H9 (cell line): Measurements from ENCODE around the gene VAV3. TPM values are rescaled to one million over a fixed set of nuclear protein-coding genes. Genes with fewer than 3 reads are reported as not detected.

Experiments used
- DNase-seq: peaks from one replicate; pipeline ENCODE4 v3.0.0-alpha.2; 2017
- H2AFZ ChIP-seq: one replicate; pipeline ENCODE4 v1.6.1; 2013; ENCODE audit warnings: mild to moderate bottlenecking, low read length, control low read depth, moderate library complexity
- H2AK5ac ChIP-seq: 2 replicates; pipeline ENCODE4 v1.6.1; 2013; ENCODE audit warnings: low read length, control low read depth, mixed read lengths; ENCODE audit not compliant: insufficient read length
- H2BK120ac ChIP-seq: one replicate; pipeline ENCODE4 v1.6.1; 2013; ENCODE audit warnings: low read depth, mild to moderate bottlenecking, low read length, control low read depth, inconsistent platforms; ENCODE audit not compliant: poor library complexity, severe bottlenecking
- H2BK12ac ChIP-seq: 2 replicates; pipeline ENCODE4 v1.6.1; 2013; ENCODE audit warnings: low read length, control low read depth, mixed read lengths, low read depth; ENCODE audit not compliant: insufficient read length
- H2BK15ac ChIP-seq: 2 replicates; pipeline ENCODE4 v1.6.1; 2013; ENCODE audit warnings: low read depth, low read length, control low read depth
- H2BK20ac ChIP-seq: one replicate; pipeline ENCODE4 v1.6.1; 2013; ENCODE audit warnings: low read depth, mild to moderate bottlenecking, low read length, control low read depth, inconsistent platforms; ENCODE audit not compliant: poor library complexity, severe bottlenecking
- H2BK5ac ChIP-seq: 2 replicates; pipeline ENCODE4 v1.6.1; 2013; ENCODE audit warnings: low read length, control low read depth, mixed read lengths; ENCODE audit not compliant: insufficient read length
- H3K14ac ChIP-seq: 2 replicates; pipeline ENCODE4 v1.6.1; 2013; ENCODE audit warnings: low read length, control low read depth; ENCODE audit not compliant: insufficient read depth
- H3K18ac ChIP-seq: 2 replicates; pipeline ENCODE4 v1.6.1; 2013; ENCODE audit warnings: low read depth, mild to moderate bottlenecking, mixed read lengths, low read length, control low read depth; ENCODE audit not compliant: insufficient read length
- H3K23ac ChIP-seq: 2 replicates; pipeline ENCODE4 v1.6.1; 2013; ENCODE audit warnings: low read length, control low read depth, mixed read lengths, low read depth; ENCODE audit not compliant: insufficient read length
- H3K23me2 ChIP-seq: 2 replicates; pipeline ENCODE4 v1.6.1; 2013; ENCODE audit warnings: low read depth, mild to moderate bottlenecking, mixed read lengths, low read length, control low read depth; ENCODE audit not compliant: insufficient read length, poor library complexity, severe bottlenecking
- H3K27ac ChIP-seq: 2 replicates; pipeline ENCODE4 v1.5.1; 2013; ENCODE audit warnings: low read length, control low read depth, mixed read lengths, low read depth; ENCODE audit not compliant: insufficient read length
- H3K27me3 ChIP-seq: 2 replicates; pipeline ENCODE4 v1.6.1; 2013; ENCODE audit warnings: low read length, control low read depth, inconsistent platforms; ENCODE audit not compliant: insufficient read depth
- H3K4ac ChIP-seq: 2 replicates; pipeline ENCODE4 v1.6.1; 2013; ENCODE audit warnings: low read depth, mild to moderate bottlenecking, control low read depth, inconsistent platforms, low read length, moderate library complexity
- H3K4me1 ChIP-seq: 2 replicates; pipeline ENCODE4 v1.6.1; 2013; ENCODE audit warnings: low read length, control low read depth, inconsistent platforms; ENCODE audit not compliant: insufficient read depth
- H3K4me2 ChIP-seq: 2 replicates; pipeline ENCODE4 v1.6.1; 2013; ENCODE audit warnings: low read length, control low read depth, mixed read lengths; ENCODE audit not compliant: insufficient read length, insufficient read depth
- H3K56ac ChIP-seq: 2 replicates; pipeline ENCODE4 v1.6.1; 2013; ENCODE audit warnings: low read depth, mild to moderate bottlenecking, mixed read lengths, low read length, control low read depth; ENCODE audit not compliant: insufficient read length
- H3K79me1 ChIP-seq: 2 replicates; pipeline ENCODE4 v1.6.1; 2013; ENCODE audit warnings: low read depth, mild to moderate bottlenecking, moderate library complexity, low read length, control low read depth, inconsistent platforms; ENCODE audit not compliant: insufficient read depth, poor library complexity, severe bottlenecking
- H3K79me2 ChIP-seq: 2 replicates; pipeline ENCODE4 v1.6.1; 2013; ENCODE audit warnings: low read length, control low read depth, inconsistent platforms; ENCODE audit not compliant: insufficient read depth
- H3K9ac ChIP-seq: 2 replicates; pipeline ENCODE4 v1.6.1; 2013; ENCODE audit warnings: low read length, control low read depth, mixed read lengths; ENCODE audit not compliant: insufficient read length; ENCODE audit errors: extremely low read depth
- H3K9me3 ChIP-seq: one replicate; pipeline ENCODE4 v1.6.1; 2013; ENCODE audit warnings: low read depth, low read length, inconsistent platforms; ENCODE audit not compliant: control insufficient read depth
- H3T11ph ChIP-seq: one replicate; pipeline ENCODE4 v1.6.1; 2013; ENCODE audit warnings: mild to moderate bottlenecking, low read length, control low read depth, inconsistent platforms
- H4K20me1 ChIP-seq: one replicate; pipeline ENCODE4 v1.6.1; 2013; ENCODE audit not compliant: control insufficient read depth, insufficient read length, insufficient read depth
- H4K5ac ChIP-seq: 2 replicates; pipeline ENCODE4 v1.6.1; 2013; ENCODE audit warnings: low read depth, mild to moderate bottlenecking, mixed read lengths, low read length, control low read depth; ENCODE audit not compliant: insufficient read length
- H4K8ac ChIP-seq: replicated peaks from 2 replicates; pipeline ENCODE4 v1.6.1; 2013; ENCODE audit warnings: low read length, control low read depth, mixed read lengths, low read depth; ENCODE audit not compliant: insufficient read length
- H4K91ac ChIP-seq: 2 replicates; pipeline ENCODE4 v1.6.1; 2013; ENCODE audit warnings: low read depth, mild to moderate bottlenecking, moderate library complexity, mixed read lengths, low read length, control low read depth; ENCODE audit not compliant: insufficient read length
- H3K27ac Mint-ChIP-seq, 3 experiments: 2 replicates in 2 of 3; 3 replicates in 1 of 3; pipeline ENCODE4 v1.8.0; 2020 to 2021; ENCODE audit warnings: mixed read lengths in 3 of 3, mild to moderate bottlenecking in 1 of 3, moderate library complexity in 1 of 3
- H3K27me3 Mint-ChIP-seq: 2 replicates; pipeline ENCODE4 v1.8.0; 2021; ENCODE audit warnings: low read depth, mild to moderate bottlenecking, moderate library complexity, mixed read lengths
- H3K36me3 Mint-ChIP-seq, 3 experiments: 2 replicates in 2 of 3; 3 replicates in 1 of 3; pipeline ENCODE4 v1.8.0; 2020 to 2021; ENCODE audit warnings: low read depth in 3 of 3, mixed read lengths in 3 of 3; ENCODE audit not compliant: insufficient read depth in 1 of 3
- H3K4me1 Mint-ChIP-seq, 2 experiments: 2 replicates each; pipeline ENCODE4 v1.8.0; 2020; ENCODE audit warnings: mixed read lengths in 2 of 2
- H3K4me3 Mint-ChIP-seq, 2 experiments: 2 replicates in 1 of 2; 3 replicates in 1 of 2; pipeline ENCODE4 v1.8.0; 2020 to 2021; ENCODE audit warnings: mild to moderate bottlenecking in 2 of 2, mixed read lengths in 2 of 2, moderate library complexity in 1 of 2
- H3K9me3 Mint-ChIP-seq, 2 experiments: 2 replicates in 1 of 2; 3 replicates in 1 of 2; pipeline ENCODE4 v1.8.0; 2020; ENCODE audit warnings: mild to moderate bottlenecking in 2 of 2, mixed read lengths in 2 of 2, moderate library complexity in 1 of 2
- WGBS: extraction: QIAGEN DNeasy Blood & Tissue Kit; methylation state at CpG from one replicate; pipeline ENCODE4 v1.1.7; 2013; ENCODE audit warnings: missing lambda C conversion rate, low lambda C conversion rate, mixed read lengths; ENCODE audit not compliant: insufficient read length; ENCODE audit errors: extremely low coverage; 5-methylcytosine and 5-hydroxymethylcytosine counted together
- total RNA-seq: library from RNA; stranded (reverse); gene quantifications from 2 replicates; pipeline ENCODE4 v1.2.1, GENCODE V29; 2021
- TF ChIP-seq, protein P1 (sequence below): fragments of 200-600 bp; sonication (generic); conservative IDR thresholded peaks from 3 replicates; pipeline ENCODE4 v1.8.0; 2021; ENCODE audit warnings: antibody characterized with exemption, mild to moderate bottlenecking

Gene VAV3
- total RNA-seq, 1 experiment from 2014 or later, result 5.1 TPM

DNA sequence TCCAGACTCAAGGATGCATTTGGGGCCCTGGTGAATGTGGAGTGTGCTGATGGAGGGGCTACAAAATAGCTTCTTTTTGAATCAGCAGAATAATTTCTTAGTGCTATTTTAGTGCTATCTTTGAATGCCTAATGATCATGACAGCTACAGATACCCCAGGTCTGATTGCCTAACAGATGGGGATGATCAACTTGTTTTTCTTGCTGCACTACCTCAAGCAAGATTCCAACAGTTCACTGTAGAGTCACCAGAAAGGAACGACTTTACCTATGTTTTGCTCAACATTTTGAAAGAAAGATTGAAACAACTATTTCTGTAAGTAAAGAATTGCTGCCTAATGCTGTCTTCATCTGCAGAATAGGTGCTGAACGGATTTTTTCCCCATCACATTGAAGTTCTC is 42.6 kb upstream of the VAV3 start:
- H3T11ph ChIP-seq, result no peak overlapping the region
- no peaks in the 10 kb centered on the region for H3K79me2 ChIP-seq
- Mint-ChIP-seq H3K4me1 (no peaks in the 10 kb centered on the region; a peak in 1 of 4 replicates), H3K4me3 (no peak overlapping the region), H3K9me3 (peaks cover 0 to 2% of the 10 kb centered on the region in 2 experiments; a peak in 1 of 5 replicates), H3K27me3 (no peaks in the 10 kb centered on the region), H3K36me3 (no peaks in the 10 kb centered on the region), H3K27ac (no peak overlapping the region)
- no peak overlapping the region for H2BK120ac ChIP-seq
- no peak for DNase-seq
- H3K23ac ChIP-seq, result no peak overlapping the region
- H3K27me3 ChIP-seq, result no peaks in the 10 kb centered on the region
- TF ChIP-seq, protein P1, sequence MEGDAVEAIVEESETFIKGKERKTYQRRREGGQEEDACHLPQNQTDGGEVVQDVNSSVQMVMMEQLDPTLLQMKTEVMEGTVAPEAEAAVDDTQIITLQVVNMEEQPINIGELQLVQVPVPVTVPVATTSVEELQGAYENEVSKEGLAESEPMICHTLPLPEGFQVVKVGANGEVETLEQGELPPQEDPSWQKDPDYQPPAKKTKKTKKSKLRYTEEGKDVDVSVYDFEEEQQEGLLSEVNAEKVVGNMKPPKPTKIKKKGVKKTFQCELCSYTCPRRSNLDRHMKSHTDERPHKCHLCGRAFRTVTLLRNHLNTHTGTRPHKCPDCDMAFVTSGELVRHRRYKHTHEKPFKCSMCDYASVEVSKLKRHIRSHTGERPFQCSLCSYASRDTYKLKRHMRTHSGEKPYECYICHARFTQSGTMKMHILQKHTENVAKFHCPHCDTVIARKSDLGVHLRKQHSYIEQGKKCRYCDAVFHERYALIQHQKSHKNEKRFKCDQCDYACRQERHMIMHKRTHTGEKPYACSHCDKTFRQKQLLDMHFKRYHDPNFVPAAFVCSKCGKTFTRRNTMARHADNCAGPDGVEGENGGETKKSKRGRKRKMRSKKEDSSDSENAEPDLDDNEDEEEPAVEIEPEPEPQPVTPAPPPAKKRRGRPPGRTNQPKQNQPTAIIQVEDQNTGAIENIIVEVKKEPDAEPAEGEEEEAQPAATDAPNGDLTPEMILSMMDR, result no peak
- H4K20me1 ChIP-seq, result no peaks in the 10 kb centered on the region
- H4K5ac ChIP-seq, result no peak overlapping the region
- no peak overlapping the region for H4K8ac ChIP-seq
- H3K9me3 ChIP-seq, result no peaks in the 10 kb centered on the region
- no peak overlapping the region for H2BK15ac ChIP-seq
- H3K4me2 ChIP-seq, result no peak overlapping the region
- H2AK5ac ChIP-seq, result no peak overlapping the region
- H2BK5ac ChIP-seq, result no peak overlapping the region
- H3K4ac ChIP-seq, result no peak overlapping the region
- no peak overlapping the region for H3K56ac ChIP-seq
- H3K27ac ChIP-seq, result no peak overlapping the region
- H2AFZ ChIP-seq, result no peak overlapping the region
- H4K91ac ChIP-seq, result no peak overlapping the region
- no peaks in the 10 kb centered on the region for H3K4me1 ChIP-seq
- no peak overlapping the region for H2BK20ac ChIP-seq
- no CpG with 5 or more reads among the region's 2 CpGs for WGBS
- H3K14ac ChIP-seq, result no peak overlapping the region
- H3K23me2 ChIP-seq, result no peaks in the 10 kb centered on the region
- H3K79me1 ChIP-seq, result no peaks in the 10 kb centered on the region
- no peak overlapping the region for H2BK12ac ChIP-seq
- no peak overlapping the region for H3K9ac ChIP-seq
- H3K18ac ChIP-seq, result no peak overlapping the region
